Coronary artery (tissue), 2 donors: Measurements from ENCODE around the gene TOR2A.

Experiments used
- DNase-seq: peaks from one replicate; pipeline ENCODE4 v3.0.0-alpha.2; 2017; ENCODE audit warnings: low spot score
- H3K27ac ChIP-seq, 2 donors: fragments of 200-600 bp; sonication (generic); one replicate each; pipeline ENCODE4 v1.5.1; 2016 to 2019
- H3K4me3 ChIP-seq: fragments of 200-600 bp; sonication (generic); 2 replicates; pipeline ENCODE4 v1.5.1; 2016; ENCODE audit warnings: mild to moderate bottlenecking, moderate library complexity
- CTCF ChIP-seq: fragments of 200-600 bp; sonication (generic); IDR thresholded peaks from one replicate; pipeline ENCODE4 v1.5.1; 2019; ENCODE audit warnings: antibody characterized with exemption

Gene TOR2A

GRCh38 chr9:127753148-127753547 lies 18.1 kb upstream of the TOR2A start:
- no peak for TF ChIP-seq CTCF
- H3K27ac ChIP-seq: no peak overlapping the region
- DNase-seq: no peak

GRCh38 chr9:127751269-127752054 lies 16.4 kb upstream of the TOR2A start:
- Histone ChIP-seq H3K27ac (no peak overlapping the region), H3K4me3 (no peak overlapping the region)
- no peak for DNase-seq
- TF ChIP-seq CTCF: no peak

More at GRCh38 chr9:127753148-127753547, 18.1 kb upstream of the TOR2A start:
- no peak overlapping the region for H3K4me3 ChIP-seq

GRCh38 chr9:127749090-127749787 lies 14.1 kb upstream of the TOR2A start:
- Histone ChIP-seq H3K27ac (no peak overlapping the region), H3K4me3 (no peak overlapping the region)
- no peak for DNase-seq
- no peak for TF ChIP-seq CTCF

- Histone ChIP-seq H3K27ac (no peak overlapping the region), H3K4me3 (no peak overlapping the region)
- TF ChIP-seq CTCF: no peak
- DNase-seq: no peak
These were observed 12.0 kb upstream of the TOR2A start for GRCh38 chr9:127746959-127747569.

- no peak for DNase-seq
- Histone ChIP-seq H3K27ac (no peak overlapping the region), H3K4me3 (no peak overlapping the region)
- no peak for TF ChIP-seq CTCF
These were observed 9.5 kb upstream of the TOR2A start for GRCh38 chr9:127744398-127745110.

- Histone ChIP-seq H3K27ac (no peak overlapping the region), H3K4me3 (no peak overlapping the region)
- no peak for TF ChIP-seq CTCF
- DNase-seq: no peak
These were observed 7.5 kb upstream of the TOR2A start for GRCh38 chr9:127742435-127743088.
